A375 (cell line): ENCODE results near the gene ZFP2. TPM values are rescaled to one million over a fixed set of nuclear protein-coding genes. Genes with fewer than 3 reads are reported as not detected.

Experiments
- total RNA-seq: library from RNA; depleted of rRNA; stranded (reverse); fragments of >200 nt; shearing (Covaris generic); gene quantifications from 2 replicates; pipeline ENCODE4 v1.2.3, GENCODE V29; 2014; rRNA removed

ZFP2 gene
- 0.05 TPM in 1 of 2 replicates, not detected in the other for total RNA-seq

DNA sequence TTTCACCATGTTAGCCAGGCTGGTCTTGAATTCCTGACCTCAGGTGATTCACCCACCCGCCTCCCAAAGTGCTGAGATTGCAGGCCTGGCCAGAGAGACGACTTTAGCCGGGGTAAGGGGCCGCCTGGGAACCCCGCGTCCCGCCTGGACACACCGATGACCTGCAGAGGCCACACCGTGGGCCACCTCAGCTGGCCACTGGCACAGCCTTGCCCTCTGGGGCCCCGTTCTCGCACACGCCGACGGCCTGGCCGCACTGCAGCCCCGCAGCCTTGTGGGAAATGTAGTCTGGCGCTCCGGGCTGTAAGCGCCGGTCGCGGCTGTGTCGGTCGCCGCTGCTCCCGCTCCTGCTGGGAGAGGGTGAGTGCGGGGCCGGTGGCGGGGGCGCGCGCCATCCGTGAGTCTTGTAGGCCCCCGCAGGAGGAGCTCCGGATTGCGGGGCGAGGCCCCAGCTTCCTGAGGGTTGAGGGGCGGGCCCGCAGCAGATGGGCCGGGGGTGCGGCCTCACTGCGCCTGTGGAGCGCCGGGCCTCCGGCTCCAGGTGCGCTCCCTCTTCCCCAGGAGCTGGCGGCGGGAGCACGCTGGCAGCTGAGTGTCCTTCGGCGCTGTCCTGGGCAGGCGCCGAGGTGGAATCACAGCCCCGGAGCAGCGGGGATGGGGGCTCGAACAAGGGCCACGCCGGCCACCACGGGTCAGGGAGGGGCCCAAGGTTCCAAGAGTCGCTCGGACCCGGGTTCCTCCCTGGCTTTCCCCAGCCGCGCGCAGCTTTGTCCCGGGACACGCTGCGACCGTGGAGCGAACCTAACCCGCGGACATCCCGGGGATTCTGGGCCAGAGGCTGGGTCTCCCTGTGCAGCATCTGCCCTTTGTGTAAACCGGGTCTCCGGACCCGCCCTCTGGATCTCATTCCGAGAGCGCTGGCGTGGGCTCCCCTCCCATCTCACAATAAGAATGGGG is at the start of gene ZFP2:
Gene ZFP2 (plus strand): TSS at position 299 of the 957 bp plus-strand sequence. CDS start 35,401 bp downstream, outside the sequence.

DNA sequence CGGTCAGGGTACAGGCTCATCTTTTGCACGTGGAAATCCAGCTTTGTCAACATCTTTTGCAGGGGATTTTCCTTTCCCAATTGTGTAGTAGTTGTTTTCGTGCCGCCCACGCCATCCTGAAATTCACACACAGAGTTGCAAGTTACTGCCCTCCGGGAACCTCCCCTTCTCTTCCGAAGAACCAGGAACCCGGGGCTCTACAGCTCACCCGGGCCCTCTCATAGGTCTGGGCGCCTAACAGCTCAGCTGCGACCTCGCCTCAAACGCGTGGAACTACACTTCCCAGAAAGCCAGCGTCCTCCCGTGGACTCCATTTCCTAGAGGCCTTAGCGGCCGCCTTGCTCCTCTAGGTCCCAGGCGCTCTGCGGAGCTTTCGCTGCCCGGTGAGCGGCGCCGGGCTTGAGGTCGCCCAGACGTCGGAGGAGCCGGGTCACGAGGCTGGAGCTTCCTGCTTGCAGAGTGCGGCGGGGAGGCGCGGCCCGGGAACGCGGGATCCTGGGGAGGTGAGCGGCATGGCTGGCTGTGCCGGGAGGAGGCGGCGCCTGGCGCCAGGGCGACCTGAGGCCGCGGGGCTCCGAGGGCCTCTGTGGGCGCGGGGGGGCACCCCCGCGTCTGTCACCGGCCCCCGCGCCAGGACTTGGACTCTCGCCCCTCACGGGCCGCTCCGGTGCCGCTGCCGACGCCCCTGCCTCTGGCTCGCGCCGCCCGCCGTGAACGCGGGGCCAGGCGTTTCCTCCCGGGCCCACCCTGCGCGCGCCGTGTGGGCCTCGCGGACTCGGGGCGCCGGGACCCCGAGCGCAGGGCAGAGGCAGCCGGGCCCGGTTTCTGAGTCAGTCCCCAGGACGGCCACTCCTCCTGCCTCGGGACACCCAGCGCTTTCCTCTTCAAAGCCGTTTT is 35.8 kb upstream of the ZFP2 start, which contains the start of gene ZNF354B:
Gene ZNF354B (plus strand): TSS at position 329 of the 897 bp plus-strand sequence. CDS start 1,095 bp downstream, outside the sequence.

DNA sequence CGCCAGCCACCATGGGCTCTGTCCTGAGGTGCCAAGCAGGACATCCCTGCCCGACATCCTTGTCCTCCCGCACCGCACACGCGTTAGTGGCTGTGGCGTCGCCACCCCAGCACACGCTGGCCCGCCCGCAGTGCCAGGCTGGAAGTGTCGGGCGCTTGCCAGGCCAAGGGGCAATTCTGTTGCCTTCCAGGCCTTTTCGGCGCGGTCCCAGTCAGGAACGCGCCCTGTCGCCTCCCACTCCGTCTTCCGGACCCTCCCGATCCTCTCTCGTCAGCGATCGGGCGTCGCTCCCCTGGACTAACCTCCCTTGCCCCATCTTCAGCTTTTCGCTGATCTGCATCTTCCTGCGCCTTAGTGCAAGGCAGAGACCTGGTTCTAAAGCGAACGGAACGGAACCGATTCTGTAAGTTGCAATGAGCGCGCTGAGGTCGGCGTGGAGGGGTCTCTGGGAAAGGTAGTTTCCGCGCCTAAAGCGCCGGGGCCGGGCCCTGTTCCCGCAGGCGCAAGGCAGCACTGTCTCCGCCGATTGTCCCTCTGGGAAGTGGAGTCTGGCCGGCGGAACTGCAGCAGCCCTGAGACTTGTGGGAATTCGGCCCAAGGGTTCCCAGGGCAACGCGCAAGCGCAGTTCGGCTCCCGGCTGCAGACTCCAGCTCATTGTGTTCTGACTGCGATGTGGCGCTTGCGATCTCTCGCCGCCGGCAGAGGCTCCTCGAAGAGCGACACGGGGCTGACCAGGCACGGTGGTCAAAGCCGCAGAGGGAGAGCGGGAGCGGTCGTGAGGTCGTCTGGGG is 45.1 kb downstream of the ZFP2 start, which contains the start of gene ZNF454:
Gene ZNF454 (plus strand): TSS at position 630 of the 792 bp plus-strand sequence. CDS start 1,594 bp downstream, outside the sequence.

Other genes starting within 250 kb of the ZFP2 start
- 9.4 and 12.0 TPM in 2 replicates for gene ZNF354A, start 165.3 kb upstream of the ZFP2 start, total RNA-seq
- gene ZNF354B, start 36.0 kb upstream of the ZFP2 start, total RNA-seq: 7.7 and 9.4 TPM in 2 replicates
- 0.19 and 1.4 TPM in 2 replicates for gene ZNF454, start 45.3 kb downstream of the ZFP2 start, total RNA-seq
- gene GRM6, start 99.4 kb downstream of the ZFP2 start, total RNA-seq: not detected in 2 replicates
- 0.68 and 4.9 TPM in 2 replicates for gene ZNF879, start 127.9 kb downstream of the ZFP2 start, total RNA-seq
- 3.2 and 3.5 TPM in 2 replicates for gene ZNF354C, start 164.5 kb downstream of the ZFP2 start, total RNA-seq